Astrocyte (in vitro differentiated cells and primary cell): ENCODE data around the gene FGF1.

Experiments
- EZH2 ChIP-seq: IDR thresholded peaks from 2 replicates; pipeline ENCODE4 v1.6.1; 2012; ENCODE audit warnings: mild to moderate bottlenecking, low read length, inconsistent platforms; ENCODE audit not compliant: insufficient read depth
- TF ChIP-seq, protein P1 (sequence below): IDR thresholded peaks from 2 replicates; pipeline ENCODE4 v1.5.1; 2011; ENCODE audit warnings: low read depth, mild to moderate bottlenecking, inconsistent platforms, low read length, moderate library complexity; ENCODE audit not compliant: insufficient read depth

DNA sequence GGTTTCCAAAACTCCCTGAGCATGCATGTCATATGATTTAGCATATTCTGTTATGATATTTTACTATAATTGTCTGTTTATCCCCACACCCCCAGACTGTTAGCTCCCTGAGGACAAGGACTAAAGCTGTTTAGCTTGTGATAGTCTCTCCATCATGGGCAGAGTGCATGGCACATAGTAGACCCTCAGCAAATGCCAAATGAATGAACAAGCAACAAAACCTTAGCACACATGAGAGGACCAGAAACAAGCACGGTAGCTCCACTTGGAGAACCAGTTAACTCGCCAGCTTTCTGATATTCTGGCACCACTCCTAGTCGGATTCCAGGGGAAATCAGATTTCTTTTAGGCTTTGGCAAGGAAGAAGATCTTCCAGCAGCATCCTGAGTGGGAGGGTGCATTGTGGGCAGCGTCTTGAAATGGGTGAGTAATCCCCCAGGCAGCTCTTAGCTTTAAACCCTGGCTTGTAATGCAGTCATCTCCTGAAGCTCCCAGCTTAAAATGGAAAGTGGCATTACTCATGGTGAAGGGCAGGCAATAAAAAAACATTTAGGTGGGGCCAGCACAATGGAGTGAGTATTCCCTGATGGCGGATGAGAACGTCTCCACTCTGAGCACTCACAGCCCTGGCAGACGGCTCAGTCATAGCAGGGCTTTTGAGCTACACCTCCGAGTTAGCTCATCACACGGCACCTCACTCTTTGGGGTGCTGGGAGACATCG is 41.1 kb downstream of the FGF1 start:
- TF ChIP-seq, protein P1, sequence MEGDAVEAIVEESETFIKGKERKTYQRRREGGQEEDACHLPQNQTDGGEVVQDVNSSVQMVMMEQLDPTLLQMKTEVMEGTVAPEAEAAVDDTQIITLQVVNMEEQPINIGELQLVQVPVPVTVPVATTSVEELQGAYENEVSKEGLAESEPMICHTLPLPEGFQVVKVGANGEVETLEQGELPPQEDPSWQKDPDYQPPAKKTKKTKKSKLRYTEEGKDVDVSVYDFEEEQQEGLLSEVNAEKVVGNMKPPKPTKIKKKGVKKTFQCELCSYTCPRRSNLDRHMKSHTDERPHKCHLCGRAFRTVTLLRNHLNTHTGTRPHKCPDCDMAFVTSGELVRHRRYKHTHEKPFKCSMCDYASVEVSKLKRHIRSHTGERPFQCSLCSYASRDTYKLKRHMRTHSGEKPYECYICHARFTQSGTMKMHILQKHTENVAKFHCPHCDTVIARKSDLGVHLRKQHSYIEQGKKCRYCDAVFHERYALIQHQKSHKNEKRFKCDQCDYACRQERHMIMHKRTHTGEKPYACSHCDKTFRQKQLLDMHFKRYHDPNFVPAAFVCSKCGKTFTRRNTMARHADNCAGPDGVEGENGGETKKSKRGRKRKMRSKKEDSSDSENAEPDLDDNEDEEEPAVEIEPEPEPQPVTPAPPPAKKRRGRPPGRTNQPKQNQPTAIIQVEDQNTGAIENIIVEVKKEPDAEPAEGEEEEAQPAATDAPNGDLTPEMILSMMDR: no peak
- no peak for TF ChIP-seq EZH2
